ENCODE data around the gene MORN4. TPM values are rescaled to one million over a fixed set of nuclear protein-coding genes. Genes with fewer than 3 reads are reported as not detected.

Gene MORN4
- total and polyA plus RNA-seq, 3 experiments from 2014 or later, result 1.7 to 3.1 (median 2.7) TPM

DNA sequence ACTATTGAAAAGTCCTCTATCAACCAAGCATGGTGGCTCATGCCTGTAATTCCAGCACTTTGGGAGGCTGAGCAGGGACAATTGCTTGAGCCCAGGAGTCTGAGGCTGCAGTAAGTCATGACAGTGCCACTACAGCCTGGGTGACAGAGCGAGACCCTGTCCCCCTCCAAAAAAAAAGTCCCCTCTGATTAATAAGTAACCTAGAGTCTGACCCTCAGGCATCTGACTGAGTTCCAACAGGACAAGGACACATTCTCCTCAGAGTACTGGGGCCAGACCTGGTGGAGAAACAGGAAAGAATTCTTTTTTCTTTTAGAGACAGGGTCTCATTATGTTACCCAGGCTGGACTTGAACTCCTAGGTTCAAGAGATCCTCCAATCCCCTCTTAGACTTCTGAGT lies 10.0 kb downstream of the MORN4 start:
- Mint-ChIP-seq H3K27me3 (no peaks in the 10 kb centered on the region), H3K9me3 (no peaks in the 10 kb centered on the region), H3K27ac (no peak overlapping the region), H3K4me1 (no peaks in the 10 kb centered on the region), H3K4me3 (no peak overlapping the region), H3K36me3 (no peaks in the 10 kb centered on the region)
- no peaks in the 10 kb centered on the region for H3K27me3 ChIP-seq (ENCODE audit: insufficient read depth, low read length, poor library complexity, severe bottlenecking)
- ChIA-PET CTCF (no interaction called here), POLR2A (no interaction called here)
- H3K36me3 ChIP-seq (ENCODE audit: insufficient read depth, low read length), result no peaks in the 10 kb centered on the region
- no peaks in the 10 kb centered on the region for H3K4me1 ChIP-seq (ENCODE audit: insufficient read depth, low read length)
- no peak overlapping the region for H3K27ac ChIP-seq (ENCODE audit: low read depth, low read length)
- H3K4me3 ChIP-seq (ENCODE audit: low read length), result no peak overlapping the region
- DNase-seq, result no peak
- H3K9me3 ChIP-seq (ENCODE audit: low read length), result no peaks in the 10 kb centered on the region

DNA sequence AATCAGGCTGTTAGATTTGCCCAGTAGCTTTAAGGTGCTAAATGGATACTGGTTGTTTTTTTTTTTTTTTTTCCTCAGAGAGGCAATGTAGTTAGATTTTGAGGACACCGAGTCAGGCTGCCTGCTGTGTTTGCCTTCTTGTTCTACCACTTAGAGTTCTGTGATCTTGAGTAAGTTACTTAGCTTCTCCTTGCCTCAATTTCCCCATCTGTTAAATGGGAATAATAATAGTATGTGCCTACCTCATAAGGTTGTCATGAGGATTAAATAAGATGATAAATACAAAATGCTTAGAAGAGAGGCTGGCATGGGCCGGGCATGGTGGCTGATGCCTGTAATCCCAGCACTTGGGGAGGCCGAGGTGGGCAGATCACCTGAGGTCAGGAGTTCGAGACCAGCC lies 14.6 kb downstream of the MORN4 start:
- no peak overlapping the region for H3K4me3 Mint-ChIP-seq
- ChIA-PET CTCF (interaction anchor here (0.6 kb wide), 1 partner anchor 113 kb away, joined by 3 read pairs; no protein-coding TSS in a partner anchor), POLR2A (no interaction called here)

DNA sequence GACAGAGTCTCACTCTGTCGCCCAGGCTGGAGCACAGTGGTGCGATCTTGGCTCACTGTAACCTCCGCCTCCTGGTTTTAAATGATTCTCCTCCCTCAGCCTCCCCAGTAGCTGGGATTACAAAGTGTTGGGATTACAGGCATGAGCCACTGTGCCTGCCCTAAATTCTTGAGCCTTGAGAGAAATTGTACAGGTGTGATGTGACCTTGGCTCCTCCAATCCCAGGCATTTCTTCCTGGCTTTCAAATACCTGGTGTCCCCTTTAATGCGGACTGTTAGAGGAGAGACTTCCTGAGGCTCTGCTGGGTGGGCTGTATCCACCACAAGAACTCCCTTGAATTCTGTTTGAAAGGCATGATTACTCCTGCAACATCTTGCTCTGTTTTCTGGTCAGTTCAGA lies 15.0 kb downstream of the MORN4 start:
- H3K36me3 Mint-ChIP-seq, result no peaks in the 10 kb centered on the region
- no peaks in the 10 kb centered on the region for H3K27me3 Mint-ChIP-seq
- H3K9me3 Mint-ChIP-seq, result no peaks in the 10 kb centered on the region
- peak overlapping the region in 1 of 8 donors; percentile 82 for H3K27ac Mint-ChIP-seq
- H3K4me1 Mint-ChIP-seq, result no peaks in the 10 kb centered on the region
- no peak for DNase-seq
- ChIA-PET CTCF (no interaction called here), POLR2A (no interaction called here)
- H3K9me3 ChIP-seq (ENCODE audit: low read length), result no peaks in the 10 kb centered on the region
- no peak overlapping the region for H3K27ac ChIP-seq (ENCODE audit: low read depth, low read length)
- H3K36me3 ChIP-seq (ENCODE audit: insufficient read depth, low read length), result no peaks in the 10 kb centered on the region
- H3K4me1 ChIP-seq (ENCODE audit: insufficient read depth, low read length), result no peaks in the 10 kb centered on the region
- H3K4me3 ChIP-seq (ENCODE audit: low read length), result no peak overlapping the region
- H3K4me3 Mint-ChIP-seq, result no peak overlapping the region
- H3K27me3 ChIP-seq (ENCODE audit: insufficient read depth, low read length, poor library complexity, severe bottlenecking), result no peaks in the 10 kb centered on the region

More for the DNA sequence above, 14.6 kb downstream of the MORN4 start:
- Mint-ChIP-seq H3K36me3 (no peaks in the 10 kb centered on the region), H3K4me1 (no peaks in the 10 kb centered on the region), H3K27ac (no peak overlapping the region), H3K27me3 (no peaks in the 10 kb centered on the region), H3K9me3 (no peaks in the 10 kb centered on the region)
- DNase-seq, result no peak
- H3K27me3 ChIP-seq (ENCODE audit: insufficient read depth, low read length, poor library complexity, severe bottlenecking), result no peaks in the 10 kb centered on the region
- no peaks in the 10 kb centered on the region for H3K36me3 ChIP-seq (ENCODE audit: insufficient read depth, low read length)
- no peaks in the 10 kb centered on the region for H3K4me1 ChIP-seq (ENCODE audit: insufficient read depth, low read length)
- H3K4me3 ChIP-seq (ENCODE audit: low read length), result no peak overlapping the region
- no peaks in the 10 kb centered on the region for H3K9me3 ChIP-seq (ENCODE audit: low read length)
- H3K27ac ChIP-seq (ENCODE audit: low read depth, low read length), result no peak overlapping the region

DNA sequence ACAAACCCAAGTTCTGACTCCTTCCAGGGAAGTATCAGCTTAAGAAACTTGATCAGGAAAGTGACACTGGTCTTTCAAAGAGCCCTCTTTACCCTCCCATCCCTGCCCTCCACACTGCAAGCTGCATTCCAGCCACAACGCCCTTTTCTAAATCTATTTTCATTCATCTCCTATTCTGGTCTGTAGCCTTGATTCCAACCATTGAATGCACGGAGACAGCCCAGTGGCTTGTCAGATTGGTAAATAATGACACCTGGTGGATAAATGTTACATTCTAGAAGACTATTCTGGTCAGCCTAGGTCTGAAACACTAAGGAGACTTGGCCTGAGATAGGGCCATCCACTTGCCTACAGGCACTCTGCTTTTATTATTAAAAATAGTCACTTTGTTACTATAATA lies 20.9 kb downstream of the MORN4 start:
- Mint-ChIP-seq H3K27me3 (peaks cover 0 to 2% of the 10 kb centered on the region in 2 donors), H3K4me3 (no peak overlapping the region), H3K27ac (no peak overlapping the region), H3K9me3 (no peaks in the 10 kb centered on the region), H3K36me3 (no peaks in the 10 kb centered on the region), H3K4me1 (no peaks in the 10 kb centered on the region)
- DNase-seq, result no peak
- Histone ChIP-seq H3K27ac (ENCODE audit: low read depth, low read length) (no peak overlapping the region), H3K27me3 (ENCODE audit: insufficient read depth, low read length, poor library complexity, severe bottlenecking) (no peaks in the 10 kb centered on the region), H3K9me3 (ENCODE audit: low read length) (no peaks in the 10 kb centered on the region), H3K4me3 (ENCODE audit: low read length) (no peak overlapping the region), H3K36me3 (ENCODE audit: insufficient read depth, low read length) (no peaks in the 10 kb centered on the region), H3K4me1 (ENCODE audit: insufficient read depth, low read length) (no peaks in the 10 kb centered on the region)
- CTCF ChIA-PET, result interaction anchor here (1.1 kb wide), 1 partner anchor 215 kb away, joined by 3 read pairs; no protein-coding TSS in a partner anchor
- POLR2A ChIA-PET, result no interaction called here

DNA sequence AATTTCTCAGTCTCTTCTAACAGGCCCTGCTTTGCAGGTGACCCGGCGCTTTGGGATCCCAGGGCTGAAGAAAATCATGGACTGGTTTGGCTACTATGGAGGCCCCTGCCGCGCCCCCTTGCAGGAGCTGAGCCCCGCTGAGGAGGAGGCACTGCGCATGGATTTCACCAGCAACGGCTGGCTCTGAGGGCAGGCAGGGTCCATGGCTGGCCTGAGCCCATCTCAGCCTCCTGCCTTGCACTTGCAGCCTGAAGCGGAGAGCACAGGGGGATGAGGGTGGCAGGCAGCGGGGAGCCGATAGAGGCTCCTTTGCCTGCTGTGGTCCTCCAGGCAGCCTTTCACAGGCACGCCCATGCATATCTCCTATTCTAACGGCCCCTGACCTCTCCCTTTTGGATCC lies 21.8 kb downstream of the MORN4 start:
- Histone ChIP-seq H3K4me1 (ENCODE audit: insufficient read depth, low read length) (no peaks in the 10 kb centered on the region), H3K9me3 (ENCODE audit: low read length) (no peaks in the 10 kb centered on the region), H3K27me3 (ENCODE audit: insufficient read depth, low read length, poor library complexity, severe bottlenecking) (no peaks in the 10 kb centered on the region), H3K36me3 (ENCODE audit: insufficient read depth, low read length) (no peaks in the 10 kb centered on the region), H3K4me3 (ENCODE audit: low read length) (no peak overlapping the region), H3K27ac (ENCODE audit: low read depth, low read length) (no peak overlapping the region)
- H3K4me1 Mint-ChIP-seq, result no peaks in the 10 kb centered on the region
- H3K27me3 Mint-ChIP-seq, result peaks cover 0 to 2% of the 10 kb centered on the region in 2 donors
- DNase-seq, result no peak
- H3K36me3 Mint-ChIP-seq, result no peaks in the 10 kb centered on the region
- CTCF ChIA-PET, result no interaction called here
- POLR2A ChIA-PET, result no interaction called here
- no peaks in the 10 kb centered on the region for H3K9me3 Mint-ChIP-seq
- H3K4me3 Mint-ChIP-seq, result no peak overlapping the region
- no peak overlapping the region for H3K27ac Mint-ChIP-seq

DNA sequence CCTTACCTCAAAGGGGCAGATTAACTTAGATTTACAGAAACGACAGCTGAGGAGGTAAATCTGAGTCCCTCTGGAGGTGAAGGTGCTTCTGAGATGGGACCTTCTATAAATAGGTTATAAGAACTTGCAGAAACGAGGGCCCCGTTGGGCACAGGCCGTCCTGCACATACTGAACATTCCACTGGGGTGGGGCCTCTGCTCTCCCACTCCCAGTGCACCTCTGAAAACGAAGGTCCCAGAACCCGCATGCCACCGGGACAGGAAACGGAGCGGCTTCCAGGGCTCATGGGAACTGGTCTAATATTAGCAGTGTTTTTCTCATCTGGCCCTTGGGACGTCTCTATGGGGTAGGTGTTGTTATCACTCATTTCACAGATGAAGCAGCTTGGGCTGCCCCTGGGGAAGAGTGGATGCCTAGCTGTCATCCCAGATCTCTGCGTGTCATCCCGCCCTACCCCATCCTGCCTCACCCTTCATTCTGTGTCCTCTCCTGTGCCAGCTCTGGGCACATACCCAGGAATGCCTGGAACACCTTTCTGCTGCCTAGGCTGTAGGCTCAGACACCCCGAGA lies 24.2 kb downstream of the MORN4 start:
- Histone ChIP-seq H3K9me3 (ENCODE audit: low read length) (no peaks in the 10 kb centered on the region), H3K36me3 (ENCODE audit: insufficient read depth, low read length) (no peaks in the 10 kb centered on the region), H3K27ac (ENCODE audit: low read depth, low read length) (no peak overlapping the region), H3K4me1 (ENCODE audit: insufficient read depth, low read length) (no peaks in the 10 kb centered on the region), H3K4me3 (ENCODE audit: low read length) (no peak overlapping the region), H3K27me3 (ENCODE audit: insufficient read depth, low read length, poor library complexity, severe bottlenecking) (no peaks in the 10 kb centered on the region)
- Mint-ChIP-seq H3K9me3 (no peaks in the 10 kb centered on the region), H3K4me3 (no peak overlapping the region), H3K4me1 (no peaks in the 10 kb centered on the region), H3K27ac (no peak overlapping the region), H3K36me3 (no peaks in the 10 kb centered on the region), H3K27me3 (peaks cover 2 to 4% of the 10 kb centered on the region in 2 donors)
- DNase-seq, result no peak
- POLR2A ChIA-PET, result no interaction called here
- CTCF ChIA-PET, result no interaction called here

DNA sequence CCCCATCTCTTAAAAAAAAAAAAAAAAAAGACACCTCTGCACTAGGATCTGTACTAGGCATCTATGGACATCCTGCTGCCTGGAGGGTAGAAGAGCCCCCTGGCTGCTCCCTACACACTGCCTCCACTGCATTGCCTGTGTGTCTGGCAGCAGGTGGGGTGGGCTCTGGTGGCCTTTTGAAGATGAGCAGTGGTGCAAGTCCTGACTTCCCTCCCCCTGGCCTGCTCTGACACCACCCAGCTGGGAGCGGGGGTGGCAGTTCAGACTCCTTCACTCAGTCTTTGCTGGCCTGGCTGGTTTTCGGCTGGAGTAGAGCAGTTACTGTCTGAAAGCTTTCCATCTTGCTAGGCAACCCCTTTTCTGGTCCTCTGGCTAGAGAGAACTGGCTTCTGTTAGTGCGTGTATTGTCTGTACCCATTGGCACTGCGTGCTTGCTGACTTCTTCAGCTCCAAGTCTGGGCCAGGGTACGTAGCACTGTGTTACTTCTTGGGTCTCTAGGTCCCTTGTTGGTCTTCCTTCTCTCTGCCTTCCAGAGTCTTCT lies 26.1 kb downstream of the MORN4 start:
- Histone ChIP-seq H3K36me3 (ENCODE audit: insufficient read depth, low read length) (no peaks in the 10 kb centered on the region), H3K9me3 (ENCODE audit: low read length) (no peaks in the 10 kb centered on the region), H3K27me3 (ENCODE audit: insufficient read depth, low read length, poor library complexity, severe bottlenecking) (no peaks in the 10 kb centered on the region), H3K27ac (ENCODE audit: low read depth, low read length) (no peak overlapping the region), H3K4me1 (ENCODE audit: insufficient read depth, low read length) (no peaks in the 10 kb centered on the region), H3K4me3 (ENCODE audit: low read length) (no peak overlapping the region)
- POLR2A ChIA-PET, result no interaction called here
- Mint-ChIP-seq H3K4me3 (no peak overlapping the region), H3K4me1 (no peaks in the 10 kb centered on the region), H3K36me3 (no peaks in the 10 kb centered on the region), H3K9me3 (no peaks in the 10 kb centered on the region), H3K27me3 (peaks cover 2 to 4% of the 10 kb centered on the region in 2 donors), H3K27ac (no peak overlapping the region)
- no peak for DNase-seq
- CTCF ChIA-PET, result no interaction called here

DNA sequence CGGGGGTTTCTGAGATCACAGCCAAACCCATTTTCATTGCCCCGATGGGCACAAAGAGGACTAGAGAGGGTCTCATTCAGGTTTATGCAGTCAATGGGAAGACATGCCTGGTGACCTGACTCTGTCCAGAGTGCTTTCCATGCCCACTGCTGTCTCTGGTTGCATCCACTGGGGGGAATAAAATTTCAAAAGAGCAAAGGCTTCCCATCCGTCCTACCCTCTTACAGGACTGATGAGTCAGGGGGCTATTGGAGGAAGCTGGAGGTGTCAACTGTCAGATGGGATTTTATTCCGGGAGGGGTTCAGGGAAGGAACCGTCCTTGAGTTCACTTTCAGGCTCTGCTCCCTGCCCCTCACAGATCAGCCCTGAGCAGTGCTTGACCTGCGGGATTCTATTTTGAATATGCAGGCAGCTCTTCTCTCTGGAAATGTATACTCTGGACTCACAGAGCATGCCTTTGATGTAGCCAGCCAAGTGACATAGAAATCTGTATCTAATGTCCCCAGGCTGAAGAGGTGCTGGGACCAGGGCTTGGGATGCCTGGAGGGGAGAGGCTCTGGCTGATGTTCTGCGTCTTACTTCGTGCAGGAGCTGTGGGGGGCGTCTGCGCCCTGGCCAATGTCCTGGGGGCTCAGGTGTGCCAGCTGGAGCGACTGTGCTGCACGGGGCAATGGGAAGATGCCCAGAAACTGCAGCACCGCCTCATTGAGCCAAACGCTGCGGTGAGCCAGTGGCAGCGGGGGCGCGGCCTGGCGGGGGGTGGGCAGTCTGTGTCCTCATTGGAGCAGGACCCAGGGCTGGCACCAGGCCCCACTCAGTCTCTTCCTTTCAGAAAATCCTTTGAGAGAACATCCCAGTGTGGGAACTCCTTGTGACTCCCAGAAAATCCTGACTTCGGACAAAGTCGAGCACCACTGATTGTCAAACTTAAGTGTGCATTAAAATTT lies 31.8 kb downstream of the MORN4 start:
- Histone ChIP-seq H3K4me1 (ENCODE audit: insufficient read depth, low read length) (no peaks in the 10 kb centered on the region), H3K27me3 (ENCODE audit: insufficient read depth, low read length, poor library complexity, severe bottlenecking) (no peaks in the 10 kb centered on the region), H3K9me3 (ENCODE audit: low read length) (no peaks in the 10 kb centered on the region), H3K36me3 (ENCODE audit: insufficient read depth, low read length) (no peaks in the 10 kb centered on the region), H3K27ac (ENCODE audit: low read depth, low read length) (no peak overlapping the region), H3K4me3 (ENCODE audit: low read length) (no peak overlapping the region)
- ChIA-PET CTCF (interaction anchor here (1.3 kb wide), 1 partner anchor 11 kb away, joined by 3 read pairs; no protein-coding TSS in a partner anchor), POLR2A (no interaction called here)
- DNase-seq, result no peak
- Mint-ChIP-seq H3K4me3 (no peak overlapping the region), H3K4me1 (no peaks in the 10 kb centered on the region), H3K27me3 (peaks cover 0 to 4% of the 10 kb centered on the region in 2 donors), H3K36me3 (no peaks in the 10 kb centered on the region), H3K27ac (no peak overlapping the region), H3K9me3 (no peaks in the 10 kb centered on the region)
